ENCODE data around the gene ITGB2.

ITGB2 gene

GRCh38 chr21:44840771-44841170 lies 79.9 kb downstream of the ITGB2 start:
- no peak for DNase-seq (ENCODE audit: low read depth)
- TF ChIP-seq CTCF (conservative IDR thresholded peaks at IDR 0.05; ENCODE audit: low read length), result no peak
- no peak overlapping the region for H3K4me3 ChIP-seq (ENCODE audit: low read length)

DNA sequence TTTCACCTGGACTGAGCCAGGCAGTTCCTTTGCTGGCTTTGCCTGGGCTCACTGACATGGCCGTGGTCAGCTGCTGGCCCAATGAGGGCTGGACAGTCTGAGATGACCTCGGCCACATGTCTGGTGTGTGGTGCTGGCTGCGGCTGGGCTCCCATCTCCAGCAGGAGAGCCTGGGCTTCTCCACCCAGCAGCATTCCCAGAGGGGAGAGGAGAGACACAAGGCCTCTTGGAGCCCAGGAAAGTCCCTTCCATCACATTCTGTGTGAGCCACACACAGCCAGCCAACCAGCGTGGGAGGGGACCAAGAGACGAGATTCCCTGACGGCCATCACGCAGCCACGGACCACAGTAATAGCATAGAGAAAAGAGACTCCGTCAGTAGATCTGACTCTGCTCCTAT lies 81.7 kb downstream of the ITGB2 start:
- no peak overlapping the region for H3K4me3 ChIP-seq (ENCODE audit: low read length)
- no peak for DNase-seq (ENCODE audit: low read depth)
- TF ChIP-seq CTCF (conservative IDR thresholded peaks at IDR 0.05; ENCODE audit: low read length), result no peak

DNA sequence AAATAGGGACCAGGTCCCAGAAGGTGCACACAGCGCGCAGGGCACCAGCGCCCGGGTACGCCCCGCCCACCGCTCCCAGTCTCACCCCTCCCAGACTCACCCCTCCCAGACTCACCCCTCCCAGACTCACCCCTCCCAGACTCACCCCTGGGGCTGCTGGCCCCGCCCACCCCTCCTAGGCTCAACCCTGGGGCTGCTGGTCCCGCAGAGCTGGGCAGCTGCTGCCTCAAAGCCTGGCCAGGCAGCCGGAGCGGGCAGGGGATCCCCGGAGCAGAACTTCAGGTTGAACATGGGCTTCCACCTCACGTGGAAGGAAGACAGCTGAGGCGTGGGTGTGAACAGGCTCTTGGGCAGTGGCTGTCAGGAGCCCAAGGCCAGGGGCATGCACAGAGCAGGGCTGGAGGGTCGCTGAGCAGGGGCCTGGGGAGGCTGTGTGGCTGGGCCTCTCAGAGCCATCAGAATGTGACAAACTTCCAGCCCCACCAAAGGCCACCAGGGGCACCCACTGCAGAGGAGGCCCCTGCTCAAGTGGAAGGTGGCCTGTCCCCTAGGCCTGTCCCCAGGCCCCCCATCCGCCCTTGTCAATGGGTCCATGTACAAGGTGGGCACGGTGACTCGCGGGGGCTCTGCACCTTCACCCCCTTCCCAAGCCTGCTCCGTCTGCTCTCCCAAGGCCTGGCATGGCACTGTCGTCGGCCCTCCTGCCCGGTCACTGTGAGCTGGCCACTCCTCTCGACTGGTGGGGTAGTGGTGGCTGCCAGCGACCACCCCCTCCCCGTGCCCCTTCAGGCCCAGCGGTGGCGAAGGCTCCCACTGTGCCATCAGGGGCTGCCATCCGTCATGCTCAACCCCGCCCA lies 82.4 kb downstream of the ITGB2 start:
- no peak for DNase-seq (ENCODE audit: low read depth)
- no peak for TF ChIP-seq CTCF (conservative IDR thresholded peaks at IDR 0.05; ENCODE audit: low read length)
- H3K4me3 ChIP-seq (ENCODE audit: low read length), result no peak overlapping the region

DNA sequence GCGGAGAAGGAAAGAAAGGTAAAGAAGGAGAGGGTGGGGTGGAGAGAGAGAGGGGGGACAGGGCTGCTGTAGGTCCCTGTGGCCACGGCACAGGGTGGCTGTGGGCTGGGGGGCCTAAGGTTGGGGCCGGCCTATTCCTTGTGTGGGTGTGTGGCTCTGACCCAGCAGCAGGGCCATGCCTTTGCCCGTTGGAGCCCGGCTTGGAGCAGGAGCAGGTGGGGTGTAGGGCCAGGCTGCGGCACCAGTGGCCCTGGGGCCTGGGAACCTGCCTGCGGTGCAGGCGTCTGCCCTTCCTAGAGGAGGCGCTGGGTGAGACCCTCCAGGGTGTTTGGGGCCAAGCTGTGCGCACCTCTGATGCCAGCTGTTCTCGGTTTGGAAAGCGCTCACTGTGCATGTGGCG lies 83.2 kb downstream of the ITGB2 start:
- no peak overlapping the region for H3K4me3 ChIP-seq (ENCODE audit: low read length)
- TF ChIP-seq CTCF (conservative IDR thresholded peaks at IDR 0.05; ENCODE audit: low read length), result no peak
- no peak for DNase-seq (ENCODE audit: low read depth)

- no peak overlapping the region for H3K4me3 ChIP-seq (ENCODE audit: low read length)
- no peak for TF ChIP-seq CTCF (conservative IDR thresholded peaks at IDR 0.05; ENCODE audit: low read length)
- peak; percentile 35 for DNase-seq (ENCODE audit: low read depth)
Measured at GRCh38 chr21:44836666-44837471, 83.8 kb downstream of the ITGB2 start.

DNA sequence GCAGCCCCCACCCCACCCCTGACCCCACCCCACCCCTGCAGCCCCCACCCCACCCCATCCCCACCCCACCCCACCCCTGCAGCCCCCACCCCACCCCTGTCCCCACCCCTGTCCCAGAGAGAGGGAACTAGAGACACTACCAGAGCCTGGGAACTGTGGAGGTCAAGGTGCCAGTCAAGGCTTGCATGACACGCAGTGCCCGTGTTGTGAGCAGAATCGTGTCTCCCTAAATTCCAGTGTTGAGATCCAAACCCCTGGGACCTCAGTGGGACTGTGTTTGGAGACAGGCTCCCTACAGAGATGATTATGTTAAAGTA lies 84.4 kb downstream of the ITGB2 start:
- no peak for TF ChIP-seq CTCF (conservative IDR thresholded peaks at IDR 0.05; ENCODE audit: low read length)
- no peak overlapping the region for H3K4me3 ChIP-seq (ENCODE audit: low read length)
- no peak for DNase-seq (ENCODE audit: low read depth)

Measured in AG10803 (cell line).